Fibroblast of villous mesenchyme (primary cell): ENCODE data around the gene TKT. TPM values are rescaled to one million over a fixed set of nuclear protein-coding genes. Genes with fewer than 3 reads are reported as not detected.
A peak's percentile ranks its signal among the peaks of the same experiment; 100 is the strongest.
"Not testable (repeated sequence)": the region's sequence is repeated elsewhere in the genome, so short reads cannot be mapped to it uniquely, and the experiment has no call there.

ENCODE experiments used
- DNase-seq: peaks from one replicate; pipeline ENCODE4 v3.0.0-alpha.2; 2010; ENCODE audit warnings: low read depth
- H3K4me3 ChIP-seq: 2 replicates; pipeline ENCODE4 v1.5.1; 2011; ENCODE audit warnings: low read depth, mild to moderate bottlenecking, low read length
- total RNA-seq: library from RNA; depleted of rRNA; stranded (reverse); fragments of >200 nt; gene quantifications from 2 replicates; pipeline ENCODE4 v1.2.3, GENCODE V29; 2012
- TF ChIP-seq, protein P1 (sequence below): IDR thresholded peaks from 2 replicates; pipeline ENCODE4 v1.5.1; 2012; ENCODE audit warnings: low read depth, mild to moderate bottlenecking, low read length; ENCODE audit not compliant: insufficient read depth

The TKT gene
- total RNA-seq, 1 donor: 591 TPM

DNA sequence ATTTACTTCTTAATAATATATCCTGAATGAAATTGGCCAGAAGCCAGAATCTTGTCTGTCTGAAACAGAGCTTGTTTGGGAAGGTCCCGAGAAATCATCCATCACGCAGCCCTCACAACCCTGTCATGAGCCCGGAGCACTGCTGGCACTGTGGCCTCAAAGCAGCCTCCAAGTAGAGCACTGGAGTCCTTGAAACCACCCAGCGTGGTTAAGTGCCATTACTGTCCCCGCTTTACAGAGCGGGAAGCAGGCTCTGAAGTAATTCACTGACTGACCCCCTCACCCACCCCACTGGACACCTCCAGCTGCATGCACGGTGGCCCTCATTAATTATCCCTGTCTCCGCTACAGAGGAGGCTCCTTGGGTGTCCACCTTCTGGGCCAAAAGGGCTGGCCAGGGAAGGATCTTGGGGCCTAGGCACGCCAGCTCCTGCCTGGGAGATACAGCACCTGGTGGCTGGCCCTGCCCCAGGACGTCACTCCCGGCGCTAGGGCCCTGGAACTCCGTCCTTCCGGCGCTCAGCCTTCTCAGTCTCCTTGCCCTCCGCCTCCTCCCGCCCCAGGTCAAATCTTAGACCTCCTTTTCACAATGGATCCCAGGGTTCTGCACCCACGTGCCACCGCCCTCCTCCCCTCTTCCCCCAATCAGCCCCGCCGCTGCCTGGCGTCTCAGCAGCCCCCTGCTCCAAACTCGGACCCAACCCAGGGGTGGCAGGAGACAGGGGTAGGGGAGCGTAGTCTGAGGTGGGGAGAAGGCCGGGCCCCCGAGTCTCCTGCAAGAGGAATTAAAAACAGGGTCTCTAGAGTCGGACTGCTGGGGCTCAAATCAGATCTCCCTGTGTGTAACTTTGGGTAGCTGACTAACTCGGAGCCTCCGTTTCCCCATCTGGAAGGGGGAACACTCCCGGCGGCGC is 1.1 kb downstream of the TKT start:
- peak; percentile 69 for DNase-seq
- TF ChIP-seq, protein P1, sequence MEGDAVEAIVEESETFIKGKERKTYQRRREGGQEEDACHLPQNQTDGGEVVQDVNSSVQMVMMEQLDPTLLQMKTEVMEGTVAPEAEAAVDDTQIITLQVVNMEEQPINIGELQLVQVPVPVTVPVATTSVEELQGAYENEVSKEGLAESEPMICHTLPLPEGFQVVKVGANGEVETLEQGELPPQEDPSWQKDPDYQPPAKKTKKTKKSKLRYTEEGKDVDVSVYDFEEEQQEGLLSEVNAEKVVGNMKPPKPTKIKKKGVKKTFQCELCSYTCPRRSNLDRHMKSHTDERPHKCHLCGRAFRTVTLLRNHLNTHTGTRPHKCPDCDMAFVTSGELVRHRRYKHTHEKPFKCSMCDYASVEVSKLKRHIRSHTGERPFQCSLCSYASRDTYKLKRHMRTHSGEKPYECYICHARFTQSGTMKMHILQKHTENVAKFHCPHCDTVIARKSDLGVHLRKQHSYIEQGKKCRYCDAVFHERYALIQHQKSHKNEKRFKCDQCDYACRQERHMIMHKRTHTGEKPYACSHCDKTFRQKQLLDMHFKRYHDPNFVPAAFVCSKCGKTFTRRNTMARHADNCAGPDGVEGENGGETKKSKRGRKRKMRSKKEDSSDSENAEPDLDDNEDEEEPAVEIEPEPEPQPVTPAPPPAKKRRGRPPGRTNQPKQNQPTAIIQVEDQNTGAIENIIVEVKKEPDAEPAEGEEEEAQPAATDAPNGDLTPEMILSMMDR: no peak
- H3K4me3 ChIP-seq: peak overlapping the region; percentile 92

- DNase-seq: no peak
- peak overlapping the region; percentile 92 for H3K4me3 ChIP-seq
- TF ChIP-seq, protein P1: no peak
Observed at GRCh38 chr3:53253707-53254508, 1.9 kb downstream of the TKT start.

DNA sequence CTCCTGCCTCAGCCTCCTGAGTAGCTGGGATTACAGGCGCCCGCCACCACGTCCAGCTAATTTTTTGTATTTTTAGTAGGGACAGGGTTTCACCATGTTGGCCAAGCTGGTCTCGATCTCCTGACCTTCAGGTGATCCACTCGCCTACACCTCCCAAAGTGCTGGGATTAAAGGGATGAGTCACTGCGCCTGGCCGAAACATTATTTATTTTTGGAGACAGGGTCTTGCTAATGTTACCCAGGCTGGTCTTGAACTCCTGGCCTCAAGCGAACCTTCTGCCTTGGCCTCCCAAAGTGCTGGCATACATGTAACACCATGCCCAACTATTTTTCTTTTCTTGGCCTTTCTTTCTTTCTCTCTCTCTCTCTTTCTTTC is 2.9 kb downstream of the TKT start:
- H3K4me3 ChIP-seq: peak overlapping the region; percentile 92
- DNase-seq: not testable (repeated sequence)

GRCh38 chr3:53252096-53252946 is 3.5 kb downstream of the TKT start:
- no peak for DNase-seq
- peak overlapping the region; percentile 36 for H3K4me3 ChIP-seq
- TF ChIP-seq, protein P1: no peak

GRCh38 chr3:53250881-53251605 is 4.8 kb downstream of the TKT start:
- no peak overlapping the region for H3K4me3 ChIP-seq
- TF ChIP-seq, protein P1: no peak
- DNase-seq: no peak

- DNase-seq: no peak
Observed at GRCh38 chr3:53250453-53250852, 5.4 kb downstream of the TKT start.

More at GRCh38 chr3:53250453-53250852, 5.4 kb downstream of the TKT start:
- H3K4me3 ChIP-seq: no peak overlapping the region
- TF ChIP-seq, protein P1: no peak
